Astrocyte of the spinal cord (primary cell): ENCODE data around the gene ZNF358.

Source experiments
- DNase-seq: peaks from one replicate; pipeline ENCODE4 v3.0.0; 2011; ENCODE audit warnings: low read depth, low spot score
- H3K4me3 ChIP-seq: 2 replicates; pipeline ENCODE4 v1.5.1; 2011; ENCODE audit warnings: low read depth, mild to moderate bottlenecking, low read length, moderate library complexity
- CTCF ChIP-seq: IDR thresholded peaks from 2 replicates; pipeline ENCODE4 v1.5.1; 2012; ENCODE audit warnings: low read depth, mild to moderate bottlenecking, low read length, inconsistent platforms
- in situ Hi-C: cut with HindIII; loops from 2 replicates; pipeline ENCODE4 v1.10.0; 2017; ENCODE audit warnings: low sequenced_read_pairs

The ZNF358 gene

DNA sequence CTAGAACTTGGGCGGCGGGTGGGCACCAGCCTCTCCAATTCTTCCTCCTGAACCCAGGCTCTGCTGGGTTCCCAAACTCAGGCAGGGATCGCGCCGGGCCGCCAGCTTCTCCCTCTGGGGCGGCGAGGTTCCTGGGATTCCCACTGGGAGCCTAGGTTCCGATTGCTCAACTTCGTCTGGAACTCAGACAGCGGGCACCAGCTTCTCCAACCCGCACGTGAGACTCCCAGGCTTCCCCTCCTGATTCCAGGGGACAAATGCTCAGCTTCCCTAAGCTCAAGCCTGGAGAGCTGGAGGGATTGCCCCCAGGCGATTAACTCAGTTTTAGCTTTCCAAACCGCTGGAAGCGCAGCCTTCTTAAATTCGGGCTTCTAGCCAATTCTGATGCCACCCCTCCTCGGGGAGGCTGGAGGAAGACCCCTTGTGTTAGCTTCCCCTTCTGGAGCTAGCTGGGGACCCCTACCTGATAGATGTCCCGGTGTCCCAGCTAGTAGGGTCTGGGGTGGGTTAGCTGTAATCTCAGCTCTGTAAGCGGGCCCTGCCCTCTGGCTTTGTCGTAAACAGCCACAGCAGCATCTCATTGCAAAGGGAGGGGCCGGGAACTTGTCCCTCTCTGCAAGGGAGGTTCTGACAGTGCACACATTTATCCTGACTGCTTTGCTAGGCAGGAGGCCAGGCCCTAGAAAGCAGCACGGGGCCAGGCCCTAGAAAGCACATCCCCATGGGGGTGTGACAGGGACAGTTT is 7.2 kb downstream of the ZNF358 start:
- no peak for TF ChIP-seq CTCF
- in situ Hi-C loops, result no loop called here
- peak overlapping the region; percentile 79 for H3K4me3 ChIP-seq
- no peak for DNase-seq

GRCh38 chr19:7524523-7524922 is 8.6 kb downstream of the ZNF358 start:
- no peak overlapping the region for H3K4me3 ChIP-seq
- DNase-seq, result no peak
- no peak for TF ChIP-seq CTCF
- in situ Hi-C loops, result no loop called here

DNA sequence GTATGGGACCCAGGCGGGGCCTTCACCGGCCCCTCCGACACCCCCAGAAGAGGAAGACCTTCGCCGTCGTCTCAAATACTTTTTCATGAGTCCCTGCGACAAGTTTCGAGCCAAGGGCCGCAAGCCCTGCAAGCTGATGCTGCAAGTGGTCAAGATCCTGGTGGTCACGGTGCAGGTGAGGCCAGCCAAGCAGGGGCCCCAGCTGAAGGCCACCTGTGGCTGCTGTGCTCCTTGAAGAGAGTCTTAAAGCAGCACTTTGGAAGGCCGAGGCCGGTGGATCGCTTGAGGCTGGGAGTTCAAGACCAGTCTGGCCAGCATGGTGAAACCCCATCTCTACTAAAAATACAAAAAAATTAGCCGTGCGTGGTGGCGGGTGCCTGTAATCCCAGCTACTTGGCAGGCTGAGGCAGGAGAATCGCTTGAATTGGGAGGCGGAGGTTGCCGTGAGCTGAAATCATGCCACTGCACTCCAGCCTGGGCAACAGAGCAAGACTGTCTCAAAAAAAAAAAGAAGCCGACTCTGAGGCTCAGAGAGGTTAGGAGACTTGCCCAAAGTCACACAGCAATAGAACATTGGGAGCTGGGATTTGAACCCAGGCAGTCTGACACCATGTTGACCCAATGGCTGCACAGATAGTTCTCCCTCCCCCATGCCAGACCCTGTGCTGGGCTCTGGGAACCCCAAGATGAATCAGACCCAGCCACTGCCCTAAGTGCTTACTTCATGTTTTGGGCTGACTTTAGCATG is 9.3 kb downstream of the ZNF358 start:
- no peak for DNase-seq
- in situ Hi-C loops, result no loop called here
- H3K4me3 ChIP-seq, result no peak overlapping the region
- no peak for TF ChIP-seq CTCF

GRCh38 chr19:7526059-7526929 is 10.4 kb downstream of the ZNF358 start:
- no peak for DNase-seq
- in situ Hi-C loops, result no loop called here

GRCh38 chr19:7527516-7528191 is 11.8 kb downstream of the ZNF358 start:
- no peak for DNase-seq
- TF ChIP-seq CTCF, result no peak
- in situ Hi-C loops, result no loop called here
- no peak overlapping the region for H3K4me3 ChIP-seq

More at GRCh38 chr19:7526059-7526929, 10.4 kb downstream of the ZNF358 start:
- TF ChIP-seq CTCF, result no peak
- H3K4me3 ChIP-seq, result no peak overlapping the region

DNA sequence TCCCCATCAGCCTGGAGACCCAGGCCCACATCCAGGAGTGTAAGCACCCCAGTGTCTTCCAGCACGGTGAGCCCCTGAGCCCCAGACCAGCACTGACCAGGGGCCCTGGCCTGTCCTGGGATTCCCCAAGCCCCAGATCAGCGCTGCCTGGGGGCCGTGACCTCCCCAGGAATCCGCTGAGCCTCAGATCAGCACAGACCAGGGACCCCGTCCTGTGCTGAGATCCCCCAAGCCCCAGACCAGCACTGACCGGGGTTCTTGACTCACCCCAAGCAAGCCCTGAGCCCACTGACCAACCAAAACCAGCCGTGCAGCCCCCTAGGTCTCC is 12.3 kb downstream of the ZNF358 start:
- no peak overlapping the region for H3K4me3 ChIP-seq
- no peak for DNase-seq
- TF ChIP-seq CTCF, result no peak
- in situ Hi-C loops, result no loop called here
